ENCODE measurements around the gene RASGRF1.

DNA sequence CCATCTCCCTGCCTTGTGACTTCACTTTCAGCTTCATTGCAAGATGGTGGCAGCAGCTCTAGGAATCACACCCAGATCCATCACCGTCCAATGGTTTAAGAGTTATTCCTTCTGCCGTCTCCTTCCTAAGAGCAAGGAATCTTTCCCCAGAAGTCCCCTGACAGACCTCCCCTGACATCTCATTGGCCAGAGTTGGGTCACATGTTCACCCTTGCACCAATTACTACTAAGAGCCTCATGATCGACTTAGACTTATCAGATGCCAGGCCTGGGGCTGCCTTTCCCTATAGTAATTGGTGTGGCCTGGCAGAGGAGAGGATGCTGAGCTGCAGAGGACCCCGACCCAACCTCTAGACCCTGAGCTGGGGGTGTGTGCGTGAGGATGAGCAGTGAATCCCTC lies 31.8 kb upstream of the RASGRF1 start:
- TF ChIP-seq, protein P1, sequence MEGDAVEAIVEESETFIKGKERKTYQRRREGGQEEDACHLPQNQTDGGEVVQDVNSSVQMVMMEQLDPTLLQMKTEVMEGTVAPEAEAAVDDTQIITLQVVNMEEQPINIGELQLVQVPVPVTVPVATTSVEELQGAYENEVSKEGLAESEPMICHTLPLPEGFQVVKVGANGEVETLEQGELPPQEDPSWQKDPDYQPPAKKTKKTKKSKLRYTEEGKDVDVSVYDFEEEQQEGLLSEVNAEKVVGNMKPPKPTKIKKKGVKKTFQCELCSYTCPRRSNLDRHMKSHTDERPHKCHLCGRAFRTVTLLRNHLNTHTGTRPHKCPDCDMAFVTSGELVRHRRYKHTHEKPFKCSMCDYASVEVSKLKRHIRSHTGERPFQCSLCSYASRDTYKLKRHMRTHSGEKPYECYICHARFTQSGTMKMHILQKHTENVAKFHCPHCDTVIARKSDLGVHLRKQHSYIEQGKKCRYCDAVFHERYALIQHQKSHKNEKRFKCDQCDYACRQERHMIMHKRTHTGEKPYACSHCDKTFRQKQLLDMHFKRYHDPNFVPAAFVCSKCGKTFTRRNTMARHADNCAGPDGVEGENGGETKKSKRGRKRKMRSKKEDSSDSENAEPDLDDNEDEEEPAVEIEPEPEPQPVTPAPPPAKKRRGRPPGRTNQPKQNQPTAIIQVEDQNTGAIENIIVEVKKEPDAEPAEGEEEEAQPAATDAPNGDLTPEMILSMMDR (conservative IDR thresholded peaks at IDR 0.05 in 1 of 2, IDR thresholded peaks at IDR 0.05 in 1 of 2; ENCODE audit: extremely low read depth in 1 of 2, insufficient read depth in 1 of 2, low read depth in 1 of 2, low read length in 2 of 2): no peak
- TF ChIP-seq EZH2 (IDR thresholded peaks at IDR 0.05; ENCODE audit: borderline replicate concordance, low read length): no peak

Data from mammary epithelial cell (primary cell).